ENCODE measurements around the gene TM4SF20.
A peak's percentile ranks its signal among the peaks of the same experiment; 100 is the strongest.
"Not testable (repeated sequence)": the region's sequence is repeated elsewhere in the genome, so short reads cannot be mapped to it uniquely, and the experiment has no call there.

The TM4SF20 gene

DNA sequence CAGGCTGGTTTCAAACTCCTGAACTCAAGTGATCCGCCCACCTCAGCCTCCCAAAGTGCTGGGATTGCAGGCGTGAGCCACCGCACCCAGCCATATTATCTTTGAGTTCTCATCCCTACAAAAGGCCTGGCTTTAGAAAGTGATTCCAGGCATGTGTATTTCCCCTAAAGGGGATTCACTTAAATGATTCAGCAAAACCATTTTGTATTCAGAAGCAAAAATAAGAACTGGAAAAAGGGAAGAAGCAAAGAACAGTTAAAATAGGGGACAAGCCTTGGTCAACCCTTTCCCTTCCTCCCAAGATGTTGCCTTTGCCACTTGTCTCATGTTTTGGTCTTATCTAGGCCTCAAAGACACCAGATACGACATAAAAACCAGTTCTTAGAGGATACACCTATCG is 10.5 kb downstream of the TM4SF20 start:
- no peak for DNase-seq (ENCODE audit: low read depth)
- no peak overlapping the region for H3K4me3 ChIP-seq (ENCODE audit: control insufficient read depth, low read depth, low read length)
- TF ChIP-seq, protein P1, sequence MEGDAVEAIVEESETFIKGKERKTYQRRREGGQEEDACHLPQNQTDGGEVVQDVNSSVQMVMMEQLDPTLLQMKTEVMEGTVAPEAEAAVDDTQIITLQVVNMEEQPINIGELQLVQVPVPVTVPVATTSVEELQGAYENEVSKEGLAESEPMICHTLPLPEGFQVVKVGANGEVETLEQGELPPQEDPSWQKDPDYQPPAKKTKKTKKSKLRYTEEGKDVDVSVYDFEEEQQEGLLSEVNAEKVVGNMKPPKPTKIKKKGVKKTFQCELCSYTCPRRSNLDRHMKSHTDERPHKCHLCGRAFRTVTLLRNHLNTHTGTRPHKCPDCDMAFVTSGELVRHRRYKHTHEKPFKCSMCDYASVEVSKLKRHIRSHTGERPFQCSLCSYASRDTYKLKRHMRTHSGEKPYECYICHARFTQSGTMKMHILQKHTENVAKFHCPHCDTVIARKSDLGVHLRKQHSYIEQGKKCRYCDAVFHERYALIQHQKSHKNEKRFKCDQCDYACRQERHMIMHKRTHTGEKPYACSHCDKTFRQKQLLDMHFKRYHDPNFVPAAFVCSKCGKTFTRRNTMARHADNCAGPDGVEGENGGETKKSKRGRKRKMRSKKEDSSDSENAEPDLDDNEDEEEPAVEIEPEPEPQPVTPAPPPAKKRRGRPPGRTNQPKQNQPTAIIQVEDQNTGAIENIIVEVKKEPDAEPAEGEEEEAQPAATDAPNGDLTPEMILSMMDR (IDR thresholded peaks at IDR 0.05; ENCODE audit: control insufficient read depth, insufficient read depth, low read depth, low read length, missing control alignments), result no peak

DNA sequence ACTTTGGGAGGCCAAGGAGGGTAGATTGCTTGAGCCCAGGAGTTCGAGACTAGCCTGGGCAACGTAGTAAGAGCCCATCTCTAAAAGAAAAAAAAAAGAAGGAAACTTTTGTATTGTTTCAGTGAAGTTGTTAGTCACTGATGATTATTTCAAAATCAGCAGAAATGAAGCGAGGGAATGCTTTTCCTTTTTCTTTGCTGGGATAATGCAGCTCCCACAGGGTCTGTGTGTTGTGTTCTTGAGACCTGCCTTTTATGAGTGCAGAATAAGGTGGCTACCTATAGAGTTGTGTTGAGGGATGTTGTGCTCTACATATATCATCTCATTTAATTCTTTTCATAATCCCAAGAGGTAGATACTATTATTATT is 11.7 kb downstream of the TM4SF20 start:
- TF ChIP-seq, protein P1 (IDR thresholded peaks at IDR 0.05; ENCODE audit: control insufficient read depth, insufficient read depth, low read depth, low read length, missing control alignments), result no peak
- DNase-seq (ENCODE audit: low read depth), result no peak
- no peak overlapping the region for H3K4me3 ChIP-seq (ENCODE audit: control insufficient read depth, low read depth, low read length)

DNA sequence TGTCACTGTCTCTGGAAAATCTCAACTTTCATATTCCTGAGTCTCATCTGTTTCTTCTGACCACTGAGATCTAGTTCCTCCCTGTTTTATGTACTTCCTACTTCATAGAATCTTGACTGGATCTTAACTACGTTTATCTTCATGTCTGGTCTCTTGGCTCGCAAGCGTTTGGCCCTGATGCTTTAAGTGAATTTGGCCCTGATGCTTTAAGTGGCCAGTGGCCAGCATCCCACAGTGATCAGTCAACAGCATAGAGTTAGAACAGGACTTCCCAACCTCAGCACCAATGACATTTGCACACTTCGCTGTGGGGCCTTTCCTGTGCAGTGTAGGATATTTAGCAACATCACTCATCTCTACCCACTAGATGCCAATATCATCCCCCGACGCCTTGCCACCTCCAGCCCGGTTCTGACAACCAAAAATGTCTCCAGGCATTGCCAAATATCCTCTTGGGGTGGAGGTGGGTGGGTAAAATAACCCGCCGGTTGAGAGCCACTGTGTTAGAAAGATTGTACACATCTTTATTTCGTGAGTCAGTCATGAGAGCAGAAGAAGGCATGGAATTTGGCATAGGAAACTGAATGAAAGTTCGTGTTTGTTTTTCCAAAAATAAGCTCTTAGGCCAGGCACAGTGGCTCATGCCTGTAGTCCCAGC is 12.2 kb downstream of the TM4SF20 start:
- DNase-seq (ENCODE audit: low read depth), result peak; percentile 82
- H3K4me3 ChIP-seq (ENCODE audit: control insufficient read depth, low read depth, low read length), result no peak overlapping the region
- TF ChIP-seq, protein P1 (IDR thresholded peaks at IDR 0.05; ENCODE audit: control insufficient read depth, insufficient read depth, low read depth, low read length, missing control alignments), result no peak

DNA sequence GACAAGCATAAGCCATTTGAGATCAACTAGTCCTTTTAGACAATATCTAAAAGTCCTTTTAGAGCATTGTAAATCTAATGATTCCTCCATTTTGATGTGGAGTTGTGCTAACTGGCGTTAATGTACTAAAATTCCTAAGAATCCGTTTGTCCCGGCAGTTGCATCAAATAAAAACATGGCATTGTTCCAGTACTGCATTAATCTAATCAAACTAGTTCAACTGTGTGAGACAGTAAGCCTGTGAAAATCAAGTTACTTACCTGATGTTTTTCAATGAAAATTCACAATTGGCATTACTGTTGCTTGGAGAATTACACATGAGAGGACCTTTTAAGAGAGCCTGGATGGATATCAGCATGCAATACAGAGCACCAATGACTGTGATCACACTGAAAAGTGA is 13.3 kb downstream of the TM4SF20 start:
- DNase-seq (ENCODE audit: low read depth), result no peak
- TF ChIP-seq, protein P1 (IDR thresholded peaks at IDR 0.05; ENCODE audit: control insufficient read depth, insufficient read depth, low read depth, low read length, missing control alignments), result no peak
- H3K4me3 ChIP-seq (ENCODE audit: control insufficient read depth, low read depth, low read length), result no peak overlapping the region

DNA sequence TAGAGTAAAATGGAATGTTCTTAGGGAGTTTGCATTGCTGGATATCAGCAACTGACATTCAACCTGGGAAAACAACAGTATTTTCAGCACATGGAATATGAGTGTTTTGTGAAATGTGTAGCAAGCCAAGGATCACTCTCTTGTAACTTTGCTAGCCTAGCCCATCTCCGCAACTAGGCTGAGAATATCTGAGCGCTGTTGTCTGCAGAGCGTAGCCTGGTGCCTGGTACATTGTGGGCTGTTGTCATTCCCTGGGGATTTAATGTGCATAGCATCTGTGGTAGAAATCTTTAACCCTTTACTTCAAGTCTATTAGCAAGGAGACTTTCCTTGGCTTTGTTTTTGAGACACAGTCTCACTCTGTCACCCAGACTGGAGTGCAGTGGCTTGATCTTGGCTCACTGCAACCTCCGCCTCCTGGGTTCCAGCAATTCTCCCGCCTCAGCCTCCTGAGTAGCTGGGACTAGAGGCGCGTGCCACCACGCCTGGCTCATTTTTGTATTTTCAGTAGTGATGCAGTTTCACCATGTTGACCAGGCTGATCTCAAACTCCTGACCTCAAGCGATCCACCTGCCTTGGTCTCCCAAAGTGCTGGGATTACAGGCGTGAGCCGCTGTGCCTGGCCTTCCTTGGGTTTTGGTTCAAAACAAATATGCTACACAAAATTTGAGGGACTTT is 14.4 kb downstream of the TM4SF20 start:
- DNase-seq (ENCODE audit: low read depth); H3K4me3 ChIP-seq (ENCODE audit: control insufficient read depth, low read depth, low read length): not testable (repeated sequence)

DNA sequence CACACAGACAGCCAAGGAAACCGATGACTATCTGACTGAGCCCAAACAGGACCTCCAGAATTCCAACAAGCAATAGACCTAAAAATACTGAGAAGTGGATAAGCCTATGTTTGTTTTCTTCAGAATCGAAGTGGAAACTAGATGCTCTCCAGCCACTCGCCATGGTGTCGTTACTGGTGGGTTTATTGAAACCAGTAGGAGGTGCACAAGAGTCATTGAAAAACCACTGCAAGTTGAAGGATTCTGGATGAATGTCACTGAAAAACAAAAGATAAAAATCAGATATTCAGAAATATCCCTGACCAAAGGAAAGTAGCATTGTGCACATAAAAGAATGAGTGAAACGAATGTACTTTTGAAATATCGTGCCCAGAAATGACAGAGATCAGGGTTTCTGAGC is 15.3 kb downstream of the TM4SF20 start:
- H3K4me3 ChIP-seq (ENCODE audit: control insufficient read depth, low read depth, low read length), result no peak overlapping the region
- TF ChIP-seq, protein P1 (IDR thresholded peaks at IDR 0.05; ENCODE audit: control insufficient read depth, insufficient read depth, low read depth, low read length, missing control alignments), result peak; percentile 24
- DNase-seq (ENCODE audit: low read depth), result no peak

DNA sequence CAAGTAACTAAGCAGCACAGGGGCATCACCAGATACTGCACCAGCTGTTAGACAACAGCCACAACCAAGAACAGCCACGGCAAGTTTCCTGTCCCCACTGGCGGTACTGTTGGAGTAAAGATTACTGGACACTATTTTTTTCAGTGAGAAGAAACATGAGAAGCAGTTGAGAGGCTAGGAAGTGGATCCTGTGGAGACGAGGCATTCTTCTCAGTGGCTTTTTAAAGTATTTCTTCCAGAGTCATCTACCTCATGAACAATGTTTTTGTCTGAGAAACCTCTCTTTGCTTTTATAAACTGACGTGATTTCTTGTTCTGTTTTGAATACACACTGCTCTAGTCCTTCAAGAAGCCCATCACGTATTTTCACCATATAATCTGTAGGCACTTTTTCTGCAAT is 18.8 kb downstream of the TM4SF20 start:
- no peak for DNase-seq (ENCODE audit: low read depth)
- H3K4me3 ChIP-seq (ENCODE audit: control insufficient read depth, low read depth, low read length), result no peak overlapping the region
- TF ChIP-seq, protein P1 (IDR thresholded peaks at IDR 0.05; ENCODE audit: control insufficient read depth, insufficient read depth, low read depth, low read length, missing control alignments), result no peak

All from AG09309 (cell line).